ENCODE data around the gene SERINC5.
"Not testable (repeated sequence)": the region's sequence is repeated elsewhere in the genome, so short reads cannot be mapped to it uniquely, and the experiment has no call there.

Gene SERINC5

DNA sequence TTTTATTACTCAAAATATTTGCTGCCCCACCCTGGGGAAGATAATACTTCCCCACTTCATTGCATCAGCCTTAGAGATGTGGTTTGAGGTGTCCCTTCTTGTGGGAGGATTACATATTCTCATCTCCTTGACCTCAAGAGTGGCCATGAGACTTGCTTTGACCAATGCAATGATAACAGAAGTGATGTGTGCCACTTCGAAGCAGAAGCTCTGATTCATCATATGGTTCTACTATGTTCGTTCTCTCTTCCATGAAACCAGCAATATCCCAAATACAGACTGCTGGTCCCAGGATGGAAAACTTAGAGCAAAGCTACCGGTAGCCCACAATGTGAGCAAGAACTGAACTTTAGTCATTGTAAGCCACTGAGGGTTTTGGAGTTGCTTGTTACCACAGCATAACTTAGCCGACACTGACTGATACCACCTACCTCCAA is 128.7 kb downstream of the SERINC5 start:
- DNase-seq: peak; percentile 81

DNA sequence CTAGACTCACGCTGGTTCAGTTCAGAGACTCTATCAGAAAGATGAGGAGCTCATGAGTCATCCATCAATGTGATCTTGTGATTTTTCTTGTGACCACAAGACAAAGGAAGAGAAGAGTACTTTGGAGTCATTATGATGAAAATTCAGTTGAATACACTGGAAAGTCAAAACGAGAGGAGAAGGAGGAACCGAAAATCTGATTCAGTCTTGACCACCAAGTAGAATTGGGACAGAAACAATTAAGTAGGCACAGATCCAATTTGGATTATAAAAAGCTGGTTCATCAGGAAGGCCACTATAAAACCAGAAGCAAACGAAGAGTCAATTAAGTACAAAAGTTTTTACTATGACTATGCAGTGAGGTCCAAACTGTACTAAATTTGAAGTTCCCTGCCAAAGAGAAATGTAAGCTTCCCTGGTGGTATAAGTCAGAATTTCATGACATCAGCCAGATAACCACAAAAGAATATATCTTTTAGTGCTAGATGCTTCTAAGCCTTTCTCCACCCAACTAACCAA is 129.8 kb downstream of the SERINC5 start:
- peak; percentile 52 for DNase-seq

DNA sequence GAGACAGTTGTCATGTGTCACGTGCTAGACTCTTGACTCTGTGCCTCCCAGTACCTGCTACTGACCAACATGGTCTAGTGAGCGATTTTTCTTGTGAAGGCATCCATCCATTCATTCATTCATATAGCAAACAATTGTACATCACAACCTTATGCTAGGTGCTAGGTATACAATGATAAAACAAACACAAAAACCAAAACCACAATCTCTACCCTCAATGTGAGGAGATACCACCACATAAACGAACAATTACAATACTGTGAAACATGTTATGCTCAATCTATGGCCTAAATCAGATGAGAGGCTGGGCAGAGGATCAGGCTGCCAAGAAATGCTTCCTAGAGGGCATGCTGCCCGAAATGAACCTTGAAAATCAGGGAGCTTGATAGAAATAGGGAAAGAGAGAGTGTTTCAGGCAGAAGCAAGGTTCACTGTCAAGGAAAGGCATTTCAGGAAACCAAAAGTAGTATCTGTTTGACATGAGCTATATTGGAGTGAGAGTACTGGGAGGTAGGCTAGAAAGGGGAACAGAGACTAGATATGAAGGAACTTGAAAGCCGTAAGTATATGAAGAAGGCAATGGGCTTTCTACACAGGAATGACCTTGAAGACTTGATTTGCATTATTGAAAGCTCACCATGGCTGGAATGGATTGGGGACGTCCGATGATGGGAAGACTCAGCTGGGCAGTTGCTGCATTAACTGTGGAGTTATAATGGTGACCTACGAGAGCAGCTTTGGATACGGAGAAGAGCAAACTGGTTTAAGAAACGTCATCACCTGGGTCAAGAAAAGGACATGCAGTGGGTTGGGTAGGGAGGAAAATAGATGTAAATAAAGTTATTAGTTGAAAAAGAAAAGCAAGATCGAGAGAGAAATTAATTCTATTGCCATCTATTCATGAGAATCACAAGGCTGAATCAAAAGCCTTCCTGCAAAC is 130.6 kb downstream of the SERINC5 start:
- DNase-seq: no peak

DNA sequence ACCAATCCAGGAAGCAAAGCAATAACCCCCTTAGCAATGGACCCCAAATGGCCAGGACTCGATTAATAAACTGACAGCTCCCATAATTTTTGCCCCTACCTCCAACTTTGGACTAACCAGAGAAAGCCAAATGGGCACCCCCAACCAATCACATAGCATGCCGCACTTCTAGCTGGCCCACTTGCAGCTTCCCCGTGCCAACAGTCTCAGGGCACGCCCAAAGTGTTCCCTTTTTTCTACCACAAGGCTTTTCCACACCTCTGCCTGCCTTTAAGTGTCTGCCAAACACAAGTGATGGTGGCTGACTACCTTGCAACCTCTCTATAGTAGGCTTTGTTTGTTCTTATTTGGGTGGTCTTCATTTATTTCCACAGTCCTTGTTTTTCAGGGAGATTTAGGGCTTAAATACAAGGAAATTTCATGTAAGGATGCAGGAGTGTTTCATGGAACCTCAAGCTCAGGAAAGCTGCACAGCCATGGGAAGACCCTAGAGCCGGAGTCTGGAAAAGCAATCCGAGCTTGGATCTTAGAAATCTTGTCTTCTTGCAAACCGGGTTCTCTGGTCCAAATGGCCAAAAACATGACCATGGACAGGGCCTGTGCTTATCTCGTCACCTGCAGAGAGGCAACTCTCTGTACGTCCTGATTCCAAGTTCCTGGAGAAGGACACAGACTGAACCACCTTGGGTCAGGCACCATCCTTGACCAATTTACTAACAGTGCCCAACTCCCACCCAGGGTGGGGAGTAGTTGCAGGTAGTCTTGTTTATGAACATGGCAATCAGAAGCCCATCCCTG is 131.5 kb downstream of the SERINC5 start:
- DNase-seq: no peak

DNA sequence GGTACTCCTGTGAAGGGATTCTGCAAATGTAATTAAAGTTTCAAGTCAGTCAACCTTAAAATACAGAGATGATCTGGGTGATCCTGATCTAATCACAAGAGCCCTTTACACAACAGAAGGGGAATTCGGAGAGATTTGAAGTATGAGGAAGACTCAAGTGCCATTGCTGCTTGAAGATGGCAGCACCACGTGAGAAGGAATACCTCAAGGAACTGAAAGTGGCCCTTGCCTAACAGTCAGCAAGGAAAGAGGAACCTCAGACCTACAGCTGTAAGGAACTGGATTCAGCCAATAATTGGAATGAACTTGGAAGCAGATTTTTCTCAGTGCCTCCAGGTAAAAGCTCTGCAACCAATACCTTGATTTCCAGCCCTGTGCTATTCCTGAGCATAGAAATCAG is 133.3 kb downstream of the SERINC5 start:
- DNase-seq: peak; percentile 42

DNA sequence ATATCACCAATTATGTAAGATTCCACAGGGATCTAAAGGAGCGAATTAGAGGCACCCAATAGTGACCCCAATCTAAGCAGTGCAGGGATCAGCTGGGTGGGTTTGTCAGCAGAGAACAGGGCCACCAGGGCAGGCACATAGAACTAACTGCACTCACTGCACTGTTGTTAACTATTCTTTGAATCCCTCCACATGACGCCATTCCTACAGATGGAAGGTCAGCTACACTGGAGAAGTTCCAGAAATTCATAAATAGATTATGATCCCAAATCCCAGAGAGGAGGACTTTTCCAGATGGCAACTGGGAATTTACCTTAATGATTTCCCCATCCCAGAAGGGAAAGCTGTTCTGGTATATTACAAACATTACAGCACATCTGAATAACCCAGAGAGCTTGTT is 136.5 kb downstream of the SERINC5 start:
- DNase-seq: no peak

DNA sequence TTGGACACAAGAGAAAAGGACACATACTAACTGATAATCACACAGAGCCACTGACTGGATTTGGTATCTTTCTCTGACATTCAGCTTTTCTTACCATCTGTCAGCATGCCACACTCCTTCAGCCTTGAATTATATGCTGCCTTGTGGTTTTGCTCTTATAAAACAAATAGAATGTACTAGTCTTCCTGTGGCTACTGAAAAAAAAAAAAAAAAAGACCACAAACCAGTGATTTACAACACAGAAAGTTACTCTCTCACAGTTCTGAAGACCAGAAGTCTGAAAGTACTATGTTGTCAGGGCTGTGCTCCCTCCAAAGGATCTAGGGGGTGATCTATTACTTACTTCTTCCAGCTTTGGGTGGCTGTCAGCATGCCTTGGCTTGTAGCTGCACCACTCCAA is 138.4 kb downstream of the SERINC5 start:
- peak; percentile 59 for DNase-seq

DNA sequence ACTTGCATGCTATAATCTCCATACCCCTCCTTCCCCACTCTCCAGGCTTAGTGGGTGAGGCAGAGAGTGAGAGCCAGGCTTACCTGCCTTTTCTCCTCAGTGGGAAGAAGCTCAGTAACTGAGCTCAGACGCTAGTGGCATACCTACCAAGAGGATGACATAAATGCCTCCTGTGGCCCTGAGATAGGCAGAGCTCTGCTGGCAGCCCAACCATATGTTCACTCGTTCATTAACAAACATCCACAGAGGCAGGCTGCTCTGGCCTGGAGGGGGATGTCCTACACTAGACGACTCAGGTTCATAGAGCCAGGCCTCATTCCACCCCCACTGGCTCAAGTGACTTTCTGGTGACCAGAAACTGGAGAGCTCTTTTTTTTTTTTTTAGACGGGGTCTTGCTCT is 139.4 kb downstream of the SERINC5 start:
- no peak for DNase-seq

DNA sequence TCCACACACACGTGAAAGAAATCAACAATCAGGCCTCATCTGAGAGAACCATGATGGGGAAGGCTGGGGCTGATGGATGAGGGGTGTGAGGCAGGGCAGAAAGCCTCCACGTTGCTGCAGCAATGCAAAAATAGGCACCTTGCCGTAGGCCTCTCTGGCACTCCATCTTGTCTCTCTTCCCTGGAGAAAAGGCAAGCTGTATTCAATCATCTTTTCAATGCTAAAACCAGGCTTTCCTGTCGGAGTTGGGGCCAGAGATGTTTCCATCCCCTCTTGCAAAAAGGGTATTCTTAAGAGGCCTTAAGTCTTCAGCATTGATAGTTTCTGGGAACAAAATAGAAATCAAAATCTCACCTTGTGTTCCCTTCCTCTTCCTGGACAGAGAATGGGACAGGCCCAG is 139.8 kb downstream of the SERINC5 start:
- DNase-seq: no peak

DNA sequence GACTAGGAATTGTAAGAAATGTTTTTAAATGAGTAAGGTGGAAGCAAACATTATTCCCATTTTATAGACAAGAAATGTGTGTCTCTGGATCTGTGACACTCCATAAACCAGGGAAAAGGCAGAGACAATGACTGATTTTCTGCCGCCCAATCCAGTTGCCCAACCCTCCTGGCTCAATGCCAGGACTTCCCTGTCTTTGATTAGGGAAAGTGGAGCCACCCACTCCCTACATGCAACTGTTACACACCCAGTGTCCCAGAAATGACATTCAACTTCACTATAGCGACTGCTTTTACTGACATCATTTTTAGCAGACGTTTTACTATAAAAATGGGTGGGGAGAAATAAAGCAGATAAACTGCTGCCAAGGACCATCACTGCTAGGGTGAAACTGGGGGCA is 141.0 kb downstream of the SERINC5 start:
- DNase-seq: no peak

DNA sequence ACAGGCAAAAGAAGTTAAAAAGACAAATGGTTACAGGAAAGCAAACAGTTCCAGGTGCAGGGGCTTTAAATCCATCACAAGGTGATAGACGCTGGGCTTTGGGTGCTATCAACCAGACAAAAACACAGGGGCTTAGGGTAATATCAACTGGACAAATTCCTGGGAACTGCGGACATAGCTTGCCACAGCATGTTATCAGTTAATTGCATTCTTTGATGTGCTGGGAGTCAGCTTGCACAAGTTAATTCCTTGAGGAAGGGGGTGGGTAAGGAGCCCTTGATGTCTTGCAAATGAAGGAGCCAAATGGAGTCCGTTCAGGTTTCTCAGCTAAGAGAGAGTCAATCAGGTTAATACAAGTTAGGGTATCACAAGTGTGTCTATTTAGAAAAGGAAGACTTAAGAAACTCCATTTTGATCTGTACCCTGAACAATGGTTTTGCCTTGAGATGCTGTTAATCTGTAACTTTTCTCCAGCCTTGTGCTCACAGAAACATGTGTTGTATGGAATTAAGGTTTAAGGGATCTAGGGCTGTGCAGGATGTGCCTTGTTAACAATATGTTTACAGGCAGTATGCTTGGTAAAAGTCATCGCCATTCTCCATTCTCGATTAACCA is 144.4 kb downstream of the SERINC5 start:
- not testable (repeated sequence) for DNase-seq

DNA sequence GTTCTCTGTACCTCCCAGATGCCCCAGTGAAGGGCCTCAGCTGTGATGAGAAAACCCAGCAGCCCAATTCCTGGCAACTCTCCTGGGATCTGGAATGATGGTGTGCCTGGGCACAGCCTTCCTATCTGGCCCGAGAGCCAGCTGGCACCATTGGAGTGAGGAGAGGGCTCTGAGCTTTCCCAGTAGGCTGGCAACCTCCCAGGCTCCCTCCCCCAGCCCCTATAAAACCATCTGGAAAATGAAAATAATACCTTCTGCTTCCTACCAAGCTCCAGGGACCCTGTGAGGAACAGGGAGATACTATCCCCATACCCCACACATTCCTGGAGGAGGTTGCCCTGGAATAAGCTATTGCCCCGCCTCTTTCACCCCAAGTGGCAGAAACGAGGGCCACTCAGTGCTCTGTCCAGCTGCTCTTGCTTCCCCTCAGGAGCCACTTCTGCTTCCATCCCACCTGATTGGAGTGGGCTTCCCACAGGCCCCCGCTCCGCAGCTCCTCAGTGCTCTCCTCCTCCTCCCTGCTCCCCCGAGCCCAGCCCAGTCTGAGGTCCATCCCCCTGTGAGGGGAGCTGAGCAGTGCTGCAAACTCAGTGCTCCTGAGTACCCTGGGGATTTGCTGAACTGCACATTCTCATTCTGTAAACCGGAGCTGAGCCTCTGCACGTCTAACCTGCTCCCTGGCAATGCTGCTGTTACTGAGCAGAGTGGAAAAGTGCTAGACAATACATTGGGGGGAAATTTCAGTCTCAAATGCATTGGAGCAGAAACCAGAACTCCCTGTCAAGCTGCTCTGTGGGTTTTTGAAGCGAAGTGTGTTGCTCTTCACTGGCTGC is 146.0 kb downstream of the SERINC5 start:
- DNase-seq: no peak

DNA sequence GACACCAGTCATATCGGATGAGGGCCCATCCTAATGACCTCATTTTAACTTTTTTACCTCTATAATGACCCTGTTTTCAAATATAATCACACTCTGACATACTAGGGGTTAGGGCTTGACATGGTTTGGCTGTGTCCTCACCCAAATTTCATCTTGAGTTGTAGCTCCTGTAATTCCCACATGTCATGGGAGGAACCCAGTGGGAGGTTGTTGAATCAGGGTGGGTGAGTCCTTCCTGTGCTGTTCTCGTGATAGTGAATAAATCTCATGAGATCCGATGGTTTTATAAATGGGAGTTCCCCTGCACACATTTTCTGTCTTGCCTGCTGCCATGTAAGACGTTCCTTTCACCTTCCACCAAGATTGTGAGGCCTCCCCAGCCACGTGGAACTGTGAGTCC is 148.9 kb downstream of the SERINC5 start:
- no peak for DNase-seq

DNA sequence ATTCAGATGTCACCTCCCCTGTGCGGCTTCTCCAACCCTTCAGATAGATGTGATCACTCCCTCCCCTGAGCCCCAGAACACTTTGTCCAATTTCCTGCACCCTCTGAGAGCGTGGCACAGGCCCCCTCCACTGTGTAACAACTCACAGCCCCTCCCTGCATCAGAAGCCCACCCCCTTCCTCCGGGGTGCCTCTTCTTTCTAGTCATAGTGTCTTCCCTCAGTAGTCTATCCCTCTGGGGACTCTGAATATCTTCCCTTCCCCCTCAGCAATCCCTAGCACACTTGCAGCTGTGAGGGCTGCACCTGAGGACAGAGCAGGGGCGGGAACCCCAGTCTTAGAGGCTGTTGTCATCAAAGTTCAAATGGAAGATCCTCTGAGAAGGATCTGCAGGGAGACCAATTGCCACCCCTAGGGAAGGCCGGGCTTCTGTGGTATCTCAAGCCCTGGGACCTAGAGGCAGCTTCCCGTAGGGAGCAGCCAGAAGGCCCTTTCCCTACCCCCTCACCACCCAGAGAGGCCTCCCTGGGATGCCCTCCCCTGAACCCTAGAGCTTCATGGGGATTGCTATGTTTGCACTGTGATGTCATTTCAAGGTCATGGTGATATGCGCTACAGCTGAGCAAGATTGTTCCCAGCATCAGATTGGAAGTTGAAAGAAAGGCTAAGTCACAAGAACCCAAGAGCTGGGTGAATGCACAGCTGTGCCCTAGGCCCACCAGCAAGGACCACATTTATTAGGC is 150.0 kb downstream of the SERINC5 start:
- DNase-seq: no peak

DNA sequence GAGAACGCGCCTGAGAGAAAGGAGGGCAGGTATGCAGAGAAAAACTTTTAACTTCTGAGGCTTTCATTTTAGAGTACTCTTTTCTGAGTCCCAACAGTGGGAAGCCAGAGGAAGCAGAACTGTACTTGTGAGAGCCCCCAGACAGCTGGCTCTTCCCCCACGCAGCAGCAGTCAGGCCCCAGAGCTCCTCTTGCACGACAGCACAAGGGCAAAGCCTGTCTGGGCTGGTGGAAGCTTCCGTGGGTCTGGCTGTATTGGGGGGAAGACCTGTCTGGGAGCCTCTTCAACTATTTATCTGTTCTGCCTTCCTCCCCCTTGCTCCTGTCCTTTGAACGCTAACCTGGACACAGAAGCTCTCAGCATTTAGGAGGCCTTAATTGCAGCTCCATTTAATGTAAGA is 152.5 kb downstream of the SERINC5 start:
- peak; percentile 29 for DNase-seq

DNA sequence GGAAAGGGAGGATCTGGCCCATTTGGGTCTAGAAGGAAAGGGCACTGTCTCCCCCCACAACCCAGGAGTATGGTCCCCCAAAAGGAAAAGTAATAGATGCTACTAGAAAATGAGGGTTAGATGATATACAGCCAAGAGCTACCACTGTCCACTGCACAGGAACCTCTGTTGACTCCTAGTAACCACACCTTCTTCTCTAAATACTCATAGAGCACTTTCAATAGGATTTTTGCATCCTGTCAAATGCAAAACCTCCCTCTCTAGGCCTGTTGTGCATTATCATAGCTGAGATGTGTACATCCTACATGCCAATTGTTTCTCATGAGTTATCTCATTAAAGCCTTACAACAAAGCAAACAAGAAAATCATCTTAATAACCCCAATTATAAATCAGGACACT is 153.9 kb downstream of the SERINC5 start:
- DNase-seq: no peak

DNA sequence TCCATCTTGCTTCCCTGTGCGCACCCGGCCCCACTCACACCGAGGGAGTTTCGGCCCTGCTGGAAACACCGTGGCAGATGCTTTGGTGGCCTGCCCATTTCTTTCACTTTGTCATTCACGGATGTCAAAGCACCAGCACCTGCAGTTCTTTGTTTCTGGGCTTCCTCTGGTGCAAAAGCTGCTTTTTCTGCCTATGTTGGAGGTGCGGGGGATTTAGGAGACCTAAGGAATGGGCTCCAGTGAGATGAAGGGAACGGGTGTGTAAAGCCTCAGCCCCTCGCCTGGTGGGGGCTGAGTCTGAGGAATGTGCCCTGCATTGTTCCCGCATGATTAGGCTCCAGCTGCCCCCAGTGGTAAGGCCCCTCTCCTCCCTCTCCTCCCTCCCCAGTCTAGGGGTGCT is 158.4 kb downstream of the SERINC5 start:
- no peak for DNase-seq

DNA sequence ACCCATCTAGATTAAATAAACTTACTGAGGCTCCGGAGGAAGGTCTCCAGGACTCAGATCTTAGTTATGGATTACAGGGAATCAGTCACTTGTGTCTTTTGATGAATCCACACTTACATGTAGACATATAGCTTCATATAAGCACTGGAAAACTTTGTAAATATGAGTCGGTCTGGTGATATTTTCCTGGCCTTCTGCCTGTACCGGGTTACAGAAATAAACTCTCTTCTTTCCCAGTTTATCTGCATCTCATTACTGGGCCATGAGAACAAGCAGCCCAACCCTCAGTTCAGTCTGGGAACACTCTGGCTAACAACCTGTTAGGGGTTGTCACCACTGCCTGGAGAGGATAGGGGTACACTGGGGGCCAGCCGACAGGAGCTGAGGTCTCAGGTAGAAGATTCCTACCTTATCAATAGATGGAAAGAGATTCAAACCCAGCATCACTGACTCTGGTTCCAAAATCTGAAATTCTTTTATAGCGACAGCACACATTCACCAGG is 161.6 kb downstream of the SERINC5 start:
- DNase-seq: no peak

DNA sequence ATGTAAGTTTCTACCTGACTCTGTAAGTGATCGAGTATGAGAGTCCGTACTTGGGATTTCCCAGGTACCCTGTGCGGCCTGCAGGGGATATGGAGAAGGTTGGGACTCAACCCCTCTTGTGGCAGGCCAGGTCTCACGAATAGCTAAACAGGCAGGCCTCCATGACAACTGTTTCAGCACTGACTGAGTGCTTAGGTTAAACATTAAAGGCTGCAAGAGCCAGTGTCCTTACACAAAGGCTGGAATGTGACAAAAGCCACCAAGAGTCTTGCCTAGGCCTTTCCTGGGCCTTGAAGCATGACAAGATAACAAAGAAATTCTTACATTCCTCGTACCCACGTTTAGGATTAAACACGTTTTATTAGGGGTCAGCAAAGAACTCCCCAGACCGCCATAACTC is 162.1 kb downstream of the SERINC5 start:
- DNase-seq: no peak

DNA sequence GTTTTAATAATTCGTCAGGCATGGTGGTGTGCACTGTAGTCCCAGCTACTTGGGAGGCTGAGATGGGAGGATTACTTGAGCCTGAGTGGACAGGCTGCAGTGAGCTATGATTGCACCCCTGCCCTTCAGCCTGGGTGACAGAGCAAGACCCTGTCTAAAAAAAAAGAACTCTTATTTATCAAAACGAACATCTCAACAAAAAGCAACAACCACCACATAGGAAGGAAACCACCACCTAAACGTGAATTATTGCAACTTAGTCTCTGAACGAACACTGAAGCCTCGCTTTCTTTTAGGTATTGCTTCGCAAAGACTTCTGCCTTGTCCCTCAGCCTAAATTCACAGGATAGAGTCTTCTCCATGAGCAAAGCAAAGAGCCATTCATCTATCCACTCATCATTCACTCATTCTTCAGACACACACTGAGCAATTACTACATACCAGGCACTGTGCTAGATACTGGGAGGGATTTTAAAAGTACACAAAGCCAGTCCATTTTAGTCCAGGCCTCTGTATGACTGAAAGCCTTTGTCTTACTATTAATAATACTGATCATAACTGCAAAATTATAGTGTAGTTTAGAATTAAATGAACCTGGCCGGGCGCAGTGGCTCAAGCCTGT is 163.3 kb downstream of the SERINC5 start:
- DNase-seq: peak; percentile 65

DNA sequence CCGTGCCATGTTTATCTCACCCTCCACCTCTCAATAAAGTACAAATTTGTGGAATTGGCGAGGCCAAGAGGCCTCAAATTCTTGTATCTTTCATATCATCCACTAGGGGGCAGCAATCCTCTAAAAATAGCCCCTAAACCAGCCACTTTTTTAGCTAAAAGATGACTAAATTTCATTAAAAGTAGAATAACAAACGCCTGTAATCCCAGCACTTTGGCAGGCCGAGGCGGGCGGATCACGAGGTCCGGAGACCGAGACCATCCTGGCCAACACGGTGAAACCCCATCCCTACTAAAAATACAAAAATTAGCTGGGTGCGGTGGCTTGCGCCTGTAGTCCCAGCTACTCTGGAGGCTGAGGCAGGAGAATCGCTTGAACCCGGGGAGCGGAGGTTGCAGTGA is 164.1 kb downstream of the SERINC5 start:
- DNase-seq: peak; percentile 89

Data from hematopoietic multipotent progenitor cell treated with erythropoietin and hydrocortisone succinate and interleukin-3 and kit ligand, for 4 days (in vitro differentiated cells).